Esophagus squamous epithelium (tissue), 4 donors: Measurements from ENCODE around the gene TBXT.

Source experiments
- POLR2A ChIP-seq, 4 donors: fragments of 450-650 bp; IDR thresholded peaks; one replicate each; pipeline ENCODE4 v1.6.1; 2017; ENCODE audit warnings: antibody characterized with exemption in 4 of 4, mild to moderate bottlenecking in 4 of 4, moderate library complexity in 3 of 4
- TF ChIP-seq, protein P1 (sequence below), 6 experiments: fragments of 450-650 bp in 4 of 6; fragments of 200-600 bp in 2 of 6; sonication (generic) in 2 of 6; IDR thresholded peaks; one replicate each; pipeline ENCODE4 v1.5.1; 2016 to 2019; ENCODE audit warnings: antibody characterized with exemption in 6 of 6, mild to moderate bottlenecking in 4 of 6, moderate library complexity in 4 of 6

GRCh38 chr6:166176106-166176505, 8.5 kb upstream of the TBXT start:
- TF ChIP-seq, protein P1, sequence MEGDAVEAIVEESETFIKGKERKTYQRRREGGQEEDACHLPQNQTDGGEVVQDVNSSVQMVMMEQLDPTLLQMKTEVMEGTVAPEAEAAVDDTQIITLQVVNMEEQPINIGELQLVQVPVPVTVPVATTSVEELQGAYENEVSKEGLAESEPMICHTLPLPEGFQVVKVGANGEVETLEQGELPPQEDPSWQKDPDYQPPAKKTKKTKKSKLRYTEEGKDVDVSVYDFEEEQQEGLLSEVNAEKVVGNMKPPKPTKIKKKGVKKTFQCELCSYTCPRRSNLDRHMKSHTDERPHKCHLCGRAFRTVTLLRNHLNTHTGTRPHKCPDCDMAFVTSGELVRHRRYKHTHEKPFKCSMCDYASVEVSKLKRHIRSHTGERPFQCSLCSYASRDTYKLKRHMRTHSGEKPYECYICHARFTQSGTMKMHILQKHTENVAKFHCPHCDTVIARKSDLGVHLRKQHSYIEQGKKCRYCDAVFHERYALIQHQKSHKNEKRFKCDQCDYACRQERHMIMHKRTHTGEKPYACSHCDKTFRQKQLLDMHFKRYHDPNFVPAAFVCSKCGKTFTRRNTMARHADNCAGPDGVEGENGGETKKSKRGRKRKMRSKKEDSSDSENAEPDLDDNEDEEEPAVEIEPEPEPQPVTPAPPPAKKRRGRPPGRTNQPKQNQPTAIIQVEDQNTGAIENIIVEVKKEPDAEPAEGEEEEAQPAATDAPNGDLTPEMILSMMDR (IDR thresholded peaks at IDR 0.05): no peak
- no peak for TF ChIP-seq POLR2A (IDR thresholded peaks at IDR 0.05)
